Activated naive CD4-positive, alpha-beta T cell treated with anti-CD3 and anti-CD28 coated beads, Interleukin-2, amount 10 ng/mL, durations not matched to agents 7 days and 5 days (primary cell): Measurements from ENCODE around the gene ISCA2.
"Not testable (repeated sequence)": the region's sequence is repeated elsewhere in the genome, so short reads cannot be mapped to it uniquely, and the experiment has no call there.

Source experiments
- CTCF ChIA-PET: fragments of 350-600 bp; sonication (Branson Sonifier 250); formaldehyde crosslinking; loops from one replicate; lab custom pipeline; 2021; ENCODE audit warnings: antibody characterized with exemption; lab: Charles Lee
- DNase-seq: peaks from one replicate; pipeline ENCODE4 v3.0.0-alpha.2; 2020
- H3K27ac Mint-ChIP-seq: one replicate; pipeline ENCODE4 v1.8.0; 2021; ENCODE audit warnings: mild to moderate bottlenecking, moderate library complexity, mixed read lengths
- H3K27me3 Mint-ChIP-seq: one replicate; pipeline ENCODE4 v1.8.0; 2021; ENCODE audit warnings: mild to moderate bottlenecking, mixed read lengths
- H3K36me3 Mint-ChIP-seq: one replicate; pipeline ENCODE4 v1.8.0; 2021; ENCODE audit warnings: mixed read lengths
- H3K4me1 Mint-ChIP-seq: one replicate; pipeline ENCODE4 v1.8.0; 2021; ENCODE audit warnings: mixed read lengths
- H3K4me3 Mint-ChIP-seq: one replicate; pipeline ENCODE4 v1.8.0; 2021; ENCODE audit warnings: mild to moderate bottlenecking, moderate library complexity, mixed read lengths
- H3K9me3 Mint-ChIP-seq: one replicate; pipeline ENCODE4 v1.8.0; 2021; ENCODE audit warnings: mixed read lengths

Gene ISCA2

GRCh38 chr14:74493343-74494261 is at the start of gene ISCA2:
TSS of gene ISCA2 (plus strand) at chr14:74493765. CDS start at chr14:74493775, 10 bp downstream.
- H3K4me1 Mint-ChIP-seq = peaks cover 28% of the 10 kb centered on the region
- H3K27ac Mint-ChIP-seq = peak within 1 kb of the TSS; percentile 90
- H3K9me3 Mint-ChIP-seq = no peaks in the 10 kb centered on the region
- CTCF ChIA-PET = no interaction called here
- H3K4me3 Mint-ChIP-seq = no peak within 1 kb of the TSS
- DNase-seq = peak; percentile 100
- peaks cover 10% of the 10 kb centered on the region for H3K27me3 Mint-ChIP-seq
- peaks cover 11% of the 10 kb centered on the region for H3K36me3 Mint-ChIP-seq

- Mint-ChIP-seq H3K27ac (no peak overlapping the region), H3K27me3 (peaks cover 20% of the 10 kb centered on the region), H3K4me3 (no peak overlapping the region), H3K4me1 (no peaks in the 10 kb centered on the region), H3K36me3 (no peaks in the 10 kb centered on the region), H3K9me3 (no peaks in the 10 kb centered on the region)
- CTCF ChIA-PET = interaction anchor here (0.6 kb wide), 1 partner anchor 24 kb away, joined by 3 read pairs; no protein-coding TSS in a partner anchor
- DNase-seq = no peak
Observed at GRCh38 chr14:74444866-74445265, 48.7 kb upstream of the ISCA2 start.

- H3K9me3 Mint-ChIP-seq, DNase-seq, H3K27ac Mint-ChIP-seq, CTCF ChIA-PET, H3K36me3 Mint-ChIP-seq, H3K4me1 Mint-ChIP-seq, H3K4me3 Mint-ChIP-seq: not testable (repeated sequence)
- peaks cover 40% of the 10 kb centered on the region for H3K27me3 Mint-ChIP-seq
Observed at GRCh38 chr14:74454397-74454796, 39.2 kb upstream of the ISCA2 start.

- Mint-ChIP-seq H3K4me3 (no peak overlapping the region), H3K4me1 (no peaks in the 10 kb centered on the region), H3K9me3 (no peaks in the 10 kb centered on the region), H3K36me3 (no peaks in the 10 kb centered on the region), H3K27me3 (peaks cover 56% of the 10 kb centered on the region), H3K27ac (no peak overlapping the region)
- CTCF ChIA-PET = no interaction called here
- no peak for DNase-seq
Observed at GRCh38 chr14:74456684-74457564, 36.6 kb upstream of the ISCA2 start.

GRCh38 chr14:74457565-74457895 is 36.0 kb upstream of the ISCA2 start:
- no peak for DNase-seq
- CTCF ChIA-PET = no interaction called here
- Mint-ChIP-seq H3K27me3 (peaks cover 56% of the 10 kb centered on the region), H3K4me3 (no peak overlapping the region), H3K9me3 (no peaks in the 10 kb centered on the region), H3K36me3 (no peaks in the 10 kb centered on the region), H3K27ac (no peak overlapping the region), H3K4me1 (no peaks in the 10 kb centered on the region)

- H3K36me3 Mint-ChIP-seq = no peaks in the 10 kb centered on the region
- H3K27ac Mint-ChIP-seq = no peak overlapping the region
- H3K4me3 Mint-ChIP-seq = no peak overlapping the region
Observed at GRCh38 chr14:74459289-74459946, 34.1 kb upstream of the ISCA2 start.

GRCh38 chr14:74459976-74460375 is 33.6 kb upstream of the ISCA2 start:
- no peaks in the 10 kb centered on the region for H3K4me1 Mint-ChIP-seq
- no peak for DNase-seq
- CTCF ChIA-PET = interaction anchor here (1.4 to 1.7 kb wide), 3 partner anchors 12 to 77 kb away, joined by 3 to 5 read pairs (median 3); no protein-coding TSS in a partner anchor
- H3K4me3 Mint-ChIP-seq = no peak overlapping the region
- peaks cover 44% of the 10 kb centered on the region for H3K27me3 Mint-ChIP-seq
- no peak overlapping the region for H3K27ac Mint-ChIP-seq
- no peaks in the 10 kb centered on the region for H3K36me3 Mint-ChIP-seq
- H3K9me3 Mint-ChIP-seq = no peaks in the 10 kb centered on the region

More at GRCh38 chr14:74459289-74459946, 34.1 kb upstream of the ISCA2 start:
- Mint-ChIP-seq H3K27me3 (peaks cover 50% of the 10 kb centered on the region), H3K9me3 (no peaks in the 10 kb centered on the region), H3K4me1 (no peaks in the 10 kb centered on the region)
- CTCF ChIA-PET = interaction anchor here (1.4 kb wide), 1 partner anchor 11 kb away, joined by 3 read pairs; no protein-coding TSS in a partner anchor
- DNase-seq = peak; percentile 37

GRCh38 chr14:74462993-74463392 is 30.6 kb upstream of the ISCA2 start:
- Mint-ChIP-seq H3K27me3 (peaks cover 28% of the 10 kb centered on the region), H3K36me3 (no peaks in the 10 kb centered on the region), H3K9me3 (no peaks in the 10 kb centered on the region), H3K4me3 (no peak overlapping the region), H3K27ac (no peak overlapping the region), H3K4me1 (no peaks in the 10 kb centered on the region)
- no peak for DNase-seq
- CTCF ChIA-PET = no interaction called here

GRCh38 chr14:74463697-74464096 is 29.9 kb upstream of the ISCA2 start:
- H3K36me3 Mint-ChIP-seq = no peaks in the 10 kb centered on the region
- H3K27ac Mint-ChIP-seq = no peak overlapping the region
- no peak for DNase-seq
- CTCF ChIA-PET = interaction anchor here (0.6 kb wide), 1 partner anchor 21 kb away, joined by 3 read pairs; no protein-coding TSS in a partner anchor
- H3K4me1 Mint-ChIP-seq = no peaks in the 10 kb centered on the region
- no peaks in the 10 kb centered on the region for H3K9me3 Mint-ChIP-seq
- H3K27me3 Mint-ChIP-seq = peaks cover 31% of the 10 kb centered on the region
- no peak overlapping the region for H3K4me3 Mint-ChIP-seq

GRCh38 chr14:74464785-74465184 is 28.8 kb upstream of the ISCA2 start:
- CTCF ChIA-PET = no interaction called here
- Mint-ChIP-seq H3K36me3 (no peaks in the 10 kb centered on the region), H3K9me3 (no peaks in the 10 kb centered on the region), H3K4me1 (no peaks in the 10 kb centered on the region), H3K27ac (no peak overlapping the region), H3K4me3 (no peak overlapping the region), H3K27me3 (peaks cover 23% of the 10 kb centered on the region)
- DNase-seq = no peak

- no peak overlapping the region for H3K27ac Mint-ChIP-seq
- H3K4me1 Mint-ChIP-seq = no peaks in the 10 kb centered on the region
- DNase-seq = no peak
- H3K27me3 Mint-ChIP-seq = peaks cover 18% of the 10 kb centered on the region
- H3K9me3 Mint-ChIP-seq = no peaks in the 10 kb centered on the region
- no peaks in the 10 kb centered on the region for H3K36me3 Mint-ChIP-seq
- CTCF ChIA-PET = no interaction called here
- H3K4me3 Mint-ChIP-seq = no peak overlapping the region
Observed at GRCh38 chr14:74465335-74465734, 28.2 kb upstream of the ISCA2 start.

GRCh38 chr14:74468513-74468912 is 25.1 kb upstream of the ISCA2 start:
- Mint-ChIP-seq H3K27ac (no peak overlapping the region), H3K4me3 (no peak overlapping the region), H3K27me3 (peaks cover 4% of the 10 kb centered on the region), H3K36me3 (no peaks in the 10 kb centered on the region), H3K4me1 (no peaks in the 10 kb centered on the region), H3K9me3 (no peaks in the 10 kb centered on the region)
- CTCF ChIA-PET = no interaction called here
- no peak for DNase-seq

- H3K4me3 Mint-ChIP-seq = no peak overlapping the region
- no peak overlapping the region for H3K27ac Mint-ChIP-seq
- DNase-seq = no peak
- peaks cover 4% of the 10 kb centered on the region for H3K27me3 Mint-ChIP-seq
- CTCF ChIA-PET = interaction anchor here (0.6 kb wide), 1 partner anchor 20 kb away, joined by 3 read pairs; no protein-coding TSS in a partner anchor
- no peaks in the 10 kb centered on the region for H3K9me3 Mint-ChIP-seq
- no peaks in the 10 kb centered on the region for H3K36me3 Mint-ChIP-seq
- H3K4me1 Mint-ChIP-seq = no peaks in the 10 kb centered on the region
Observed at GRCh38 chr14:74469548-74470518, 23.7 kb upstream of the ISCA2 start.
